Thoracic aorta endothelial cell (primary cell): ENCODE measurements around the gene GLB1L2. TPM values are rescaled to one million over a fixed set of nuclear protein-coding genes. Genes with fewer than 3 reads are reported as not detected.

Experiments used
- total RNA-seq: library from RNA; depleted of rRNA; stranded (reverse); fragments of >200 nt; gene quantifications from 2 replicates; pipeline ENCODE4 v1.2.3, GENCODE V29; 2012

GLB1L2 gene
- total RNA-seq: 0.27 and 0.93 TPM in 2 replicates

GRCh38 chr11:134331354-134332188, at the start of gene GLB1L2:
Gene GLB1L2, plus strand, starts transcription at chr11:134331988. Its CDS starts 74 bp downstream, at chr11:134332062.

GRCh38 chr11:134412203-134413042, 80.6 kb downstream of the GLB1L2 start, which contains the start of gene B3GAT1:
Gene B3GAT1, minus strand, starts transcription at chr11:134412242. Its CDS starts 24,583 bp downstream, at chr11:134387659.

Other genes with a start within 250 kb of the GLB1L2 start
- 42.2 and 60.2 TPM in 2 replicates for gene NCAPD3, start 108.0 kb upstream of the GLB1L2 start, total RNA-seq
- gene VPS26B, start 107.3 kb upstream of the GLB1L2 start, total RNA-seq: 44.1 and 48.5 TPM in 2 replicates
- 45.1 and 49.8 TPM in 2 replicates for gene THYN1, start 78.6 kb upstream of the GLB1L2 start, total RNA-seq
- 17.7 and 17.9 TPM in 2 replicates for gene ACAD8, start 78.4 kb upstream of the GLB1L2 start, total RNA-seq
- gene GLB1L3, start 55.6 kb upstream of the GLB1L2 start, total RNA-seq: not detected in 2 replicates
- gene B3GAT1, start 80.3 kb downstream of the GLB1L2 start, total RNA-seq: 0.07 TPM in 1 of 2 replicates, not detected in the other